ENCODE results near the gene UQCC2.

DNA sequence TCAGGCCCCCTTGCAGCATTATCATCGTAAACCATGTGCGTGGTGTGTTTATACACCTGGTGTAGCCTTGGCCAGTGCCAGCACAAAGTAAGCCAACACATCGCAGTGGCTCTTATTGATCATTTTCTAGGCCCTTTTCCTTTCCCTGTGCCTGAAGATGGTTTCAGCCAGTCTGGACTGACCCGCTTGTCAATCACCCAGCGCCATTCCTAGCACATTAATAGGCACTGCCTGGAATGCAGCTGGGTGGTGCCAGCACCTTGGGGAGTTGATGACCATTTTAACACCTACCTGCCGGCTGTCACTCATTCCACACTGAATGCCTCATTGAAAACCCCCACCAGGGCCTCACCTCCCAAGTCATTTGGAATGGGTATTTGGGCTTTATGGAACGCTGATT lies 4.9 kb upstream of the UQCC2 start:
- no peak for TF ChIP-seq POLR2A (IDR thresholded peaks at IDR 0.05; ENCODE audit: low read depth, low read length)
- TF ChIP-seq POLR2AphosphoS5 (IDR thresholded peaks at IDR 0.05; ENCODE audit: low read depth, low read length) = no peak
- TF ChIP-seq TAF1 (IDR thresholded peaks at IDR 0.05; ENCODE audit: borderline replicate concordance, low read depth, low read length) = no peak
